Ramos (cell line): ENCODE data around the gene MEGF9.

Experiments
- in situ Hi-C: fragments of 300-500 bp; cut with MboI; formaldehyde crosslinking; loops from one replicate; pipeline ENCODE4 v1.14.3; 2022; ENCODE audit warnings: low sequenced_read_pairs; ENCODE audit not compliant: unreplicated experiment

The MEGF9 gene

DNA sequence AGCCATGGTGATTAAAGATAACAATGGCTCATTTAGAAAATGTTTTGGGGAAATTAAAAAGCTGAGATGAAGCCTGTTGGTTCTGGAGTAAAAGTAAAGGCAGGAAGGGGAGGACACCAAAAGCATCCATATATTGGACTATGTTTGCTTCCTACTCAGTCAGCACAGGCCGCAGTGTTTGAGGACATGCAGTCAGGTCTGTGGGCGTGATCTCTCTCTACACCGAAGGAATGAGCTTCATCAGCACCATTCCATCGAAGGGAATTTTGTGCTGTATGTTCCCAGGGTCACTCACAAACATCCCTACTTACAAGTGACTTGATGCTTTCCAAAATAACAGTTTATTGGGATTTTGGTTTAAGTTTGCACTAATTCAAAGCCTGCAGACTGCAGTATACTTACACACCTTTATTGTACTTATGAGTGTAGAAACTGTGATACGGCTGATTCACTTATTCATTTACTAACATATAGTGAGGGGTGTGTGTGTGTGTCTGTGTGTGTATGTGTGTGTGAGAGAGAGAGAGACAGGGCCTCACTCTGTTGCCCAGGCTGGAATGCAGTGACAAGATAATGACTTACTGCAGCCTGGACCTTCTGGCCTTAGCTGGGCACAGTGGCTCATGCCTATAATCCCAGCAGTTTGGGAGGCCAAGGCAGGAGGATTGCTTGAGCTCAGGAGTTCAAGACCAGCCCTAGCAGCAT, 120.9 kb downstream of the MEGF9 start:
- in situ Hi-C loops, result no loop called here

DNA sequence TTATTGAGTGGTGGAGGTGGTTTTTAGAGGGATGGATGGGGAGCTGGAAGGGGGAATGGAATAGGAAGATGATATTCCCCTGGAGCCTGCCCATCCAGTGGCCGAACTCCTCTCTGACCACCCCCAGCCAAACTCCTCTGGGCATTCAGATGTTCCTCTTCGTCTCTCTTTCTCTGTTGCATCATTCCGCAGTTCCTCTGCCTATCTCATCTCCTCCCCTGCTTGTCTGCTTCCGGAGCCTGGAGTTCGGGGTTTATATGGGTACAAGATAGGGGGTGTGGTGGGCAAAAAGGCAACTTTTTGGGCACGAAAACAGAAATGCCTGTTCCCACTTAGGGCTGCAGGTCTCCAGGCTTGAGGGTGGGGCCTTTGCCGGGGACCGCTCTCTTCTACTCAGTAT, 122.1 kb downstream of the MEGF9 start:
- in situ Hi-C loops, result no loop called here

DNA sequence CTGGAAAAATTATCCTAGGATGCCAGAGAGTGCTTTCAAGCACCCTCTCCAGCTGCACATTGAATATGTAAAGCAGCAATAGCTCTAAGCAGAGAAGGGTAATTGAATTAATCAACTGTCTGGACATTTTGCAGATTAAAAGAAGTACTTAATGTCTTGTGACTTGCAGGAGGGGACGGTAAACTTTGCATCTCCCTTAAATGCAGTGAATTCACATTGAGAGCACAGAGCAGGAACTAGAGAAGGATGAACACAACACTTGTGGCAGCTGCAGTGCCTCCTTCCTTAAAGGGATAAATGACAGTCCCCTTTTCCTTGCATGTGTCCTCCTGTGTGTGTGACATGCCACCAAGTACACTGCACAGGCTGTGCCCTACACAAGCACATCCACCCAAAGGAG, 126.9 kb downstream of the MEGF9 start:
- in situ Hi-C loops, result no loop called here

DNA sequence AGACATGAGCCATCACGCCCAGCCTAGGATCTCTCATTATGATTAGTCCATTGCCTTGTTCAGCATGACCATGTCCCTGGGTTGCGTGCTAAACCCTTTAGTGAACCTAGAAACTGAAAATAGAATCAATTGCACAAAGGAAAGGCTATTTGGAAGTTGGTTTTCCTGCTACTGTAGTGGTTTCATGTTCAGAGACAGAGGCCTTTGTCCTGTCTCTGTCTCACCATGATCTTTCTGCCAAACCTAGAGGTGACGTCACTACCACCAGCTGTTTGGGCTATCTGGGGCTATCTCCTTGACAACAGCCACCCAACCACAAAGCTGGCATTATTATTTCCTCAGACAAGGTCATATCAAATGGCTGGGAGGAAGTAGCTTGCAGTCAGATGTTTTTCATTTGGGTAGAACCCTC, 130.3 kb downstream of the MEGF9 start:
- in situ Hi-C loops, result no loop called here

- in situ Hi-C loops, result no loop called here
These were observed 134.0 kb downstream of the MEGF9 start, which contains the start of gene CDK5RAP2 for GRCh38 chr9:120580051-120580896. Gene CDK5RAP2, minus strand, starts transcription at chr9:120580167. Its CDS starts 189 bp downstream, at chr9:120579978.

DNA sequence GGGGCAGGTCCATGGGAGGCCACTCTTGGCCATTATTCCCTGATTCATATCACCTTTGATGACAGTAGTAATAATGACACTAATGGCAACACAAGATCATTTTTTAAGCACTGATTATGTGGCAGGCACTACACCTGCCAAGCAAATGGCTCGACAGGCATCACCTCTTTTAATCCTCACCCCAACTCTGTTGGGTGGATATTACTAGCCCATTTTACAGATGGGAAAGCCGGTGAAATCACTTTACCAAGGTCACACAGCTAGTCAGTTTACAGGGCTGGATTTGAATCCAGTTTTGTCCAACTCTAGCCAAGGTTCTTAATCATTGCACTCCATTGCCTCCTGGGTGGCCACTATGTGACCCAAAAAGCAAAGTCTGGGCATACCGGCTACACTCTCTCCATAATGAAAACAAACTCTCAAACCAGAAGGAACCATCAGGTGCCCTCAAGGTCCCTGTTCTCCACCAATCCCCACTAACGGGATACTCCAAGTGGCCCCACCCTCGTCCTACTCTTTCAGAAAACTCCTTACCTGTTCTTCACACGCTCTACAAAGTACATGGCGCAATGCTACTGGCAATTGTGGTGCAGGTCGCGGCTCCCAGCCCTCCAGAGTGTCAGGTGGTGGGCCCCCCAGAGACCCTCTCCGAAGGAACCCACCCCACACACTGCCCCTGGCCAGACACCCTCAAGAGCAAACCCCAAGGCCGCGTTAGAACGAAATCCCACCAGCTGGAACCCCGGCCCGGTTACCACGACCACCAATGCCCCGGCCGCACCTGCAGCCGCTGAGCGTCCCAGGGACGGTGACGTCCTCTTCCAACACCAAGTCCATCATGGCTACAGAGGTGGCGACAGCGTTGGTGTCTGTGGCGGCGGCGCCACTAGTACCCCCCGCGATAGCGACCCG, 134.9 kb downstream of the MEGF9 start:
- in situ Hi-C loops, result no loop called here

DNA sequence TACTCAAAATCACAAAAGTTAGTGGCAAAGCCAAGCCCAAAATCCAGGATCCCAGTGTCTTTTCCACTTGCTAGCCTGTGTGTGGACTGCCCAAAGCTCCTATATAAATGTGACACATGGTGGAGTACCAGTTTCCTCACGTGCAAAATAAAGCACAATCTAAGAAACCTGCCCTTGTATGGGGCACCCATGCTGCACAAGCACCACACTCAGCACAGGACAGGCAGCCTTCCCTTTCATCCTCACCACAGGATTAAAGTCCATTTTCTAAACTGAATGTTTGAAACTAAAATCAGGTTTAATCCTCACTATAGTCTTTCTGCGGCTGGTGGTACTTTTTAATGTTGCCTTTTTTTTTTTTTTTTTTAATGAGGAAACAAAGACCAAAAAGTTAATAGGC, 139.8 kb downstream of the MEGF9 start:
- in situ Hi-C loops, result no loop called here

DNA sequence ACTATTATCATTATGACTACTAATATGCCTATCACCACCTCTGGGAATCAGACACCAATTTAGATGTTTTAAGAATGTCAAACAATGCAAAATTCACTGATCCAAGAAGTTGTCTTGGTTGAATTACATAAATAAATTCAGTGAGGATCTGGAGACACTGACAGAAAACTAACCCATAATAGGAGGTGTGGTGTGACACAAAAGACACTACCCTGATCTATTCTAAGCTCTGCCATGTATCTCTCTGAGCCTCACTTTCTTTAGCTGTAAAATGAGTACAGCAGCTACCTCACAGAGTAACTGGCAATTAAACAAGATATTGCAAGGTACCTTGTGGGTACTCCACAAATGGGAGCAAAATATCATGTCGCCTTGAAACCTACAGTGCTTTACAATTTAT, 141.8 kb downstream of the MEGF9 start:
- in situ Hi-C loops, result no loop called here

DNA sequence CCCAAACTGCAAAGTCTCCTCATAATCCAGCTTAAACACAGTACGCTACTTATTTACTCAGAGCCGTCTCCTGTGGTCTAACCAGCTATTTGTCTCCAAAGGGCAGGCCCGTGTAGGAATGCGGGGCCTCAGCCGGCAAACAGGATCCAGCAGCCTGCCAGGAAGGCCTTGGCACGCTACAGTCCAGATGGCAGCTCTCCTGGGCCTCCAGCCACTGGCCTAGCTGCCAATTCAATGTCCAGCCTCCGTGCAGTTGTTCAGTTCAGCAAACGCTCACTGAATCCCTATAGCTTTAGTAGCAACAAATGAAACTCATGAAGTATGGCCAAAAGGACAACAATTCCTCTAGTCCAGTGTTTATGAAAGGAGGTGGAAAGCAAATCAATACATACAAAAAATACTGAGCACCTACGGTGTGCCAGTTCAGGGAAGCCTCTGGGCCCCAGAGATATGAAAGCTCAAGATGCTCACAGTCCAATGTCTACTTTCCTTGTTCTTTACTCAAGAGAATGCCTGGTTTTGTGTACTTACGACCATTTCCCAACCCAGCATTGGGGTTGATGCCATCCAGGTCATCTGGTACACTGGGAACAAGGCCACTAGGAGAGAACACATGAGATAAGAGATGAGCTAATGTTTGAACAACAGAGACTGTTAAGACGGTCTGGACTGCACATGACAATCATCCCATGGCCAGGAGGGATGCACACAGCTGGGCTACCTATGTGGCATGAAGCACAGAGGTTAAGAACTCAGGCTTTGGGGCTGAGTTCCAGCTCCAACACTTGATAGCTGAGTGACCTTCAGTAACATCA, 142.6 kb downstream of the MEGF9 start:
- in situ Hi-C loops, result no loop called here

DNA sequence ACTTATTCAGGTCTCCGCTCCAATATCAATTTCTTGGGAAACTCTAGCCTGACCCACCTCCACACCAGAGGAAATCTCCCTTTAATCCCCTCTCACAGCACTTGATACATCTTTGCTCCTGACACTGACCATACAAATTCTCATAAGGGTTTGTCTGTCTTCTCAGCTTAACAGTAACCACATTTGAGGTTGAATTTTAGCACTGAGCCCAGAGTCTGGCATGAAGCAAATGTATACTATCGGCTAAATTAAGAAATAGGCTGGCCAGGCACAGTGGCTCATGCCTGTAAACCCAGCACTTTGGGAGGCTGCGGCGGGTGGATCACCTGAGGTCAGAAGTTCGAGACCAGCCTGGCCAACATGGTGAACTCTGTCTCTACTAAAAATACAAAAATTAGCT, 144.0 kb downstream of the MEGF9 start:
- in situ Hi-C loops, result no loop called here

- in situ Hi-C loops, result no loop called here
These were observed 144.7 kb downstream of the MEGF9 start for GRCh38 chr9:120569556-120569955.

DNA sequence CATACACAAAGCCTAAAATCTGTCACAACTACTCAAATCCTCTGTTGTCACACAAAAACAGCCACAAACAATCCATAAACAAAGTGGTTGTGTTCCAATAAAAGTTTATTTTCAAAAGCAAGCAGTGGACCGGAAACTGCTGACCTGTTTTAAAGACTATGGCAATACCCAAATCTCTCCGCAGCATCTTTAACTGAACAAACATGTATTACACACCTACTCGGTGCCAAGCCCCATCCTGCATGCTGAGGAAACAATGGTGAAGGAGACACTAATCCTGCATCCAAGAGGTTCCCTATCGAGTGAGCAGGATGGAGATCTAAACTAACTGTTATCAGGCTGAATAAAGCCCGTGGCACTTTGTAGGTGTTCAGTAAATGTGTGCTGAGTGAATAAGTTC, 145.5 kb downstream of the MEGF9 start:
- in situ Hi-C loops, result no loop called here

- in situ Hi-C loops, result no loop called here
These were observed 146.4 kb downstream of the MEGF9 start for GRCh38 chr9:120567874-120568273.

DNA sequence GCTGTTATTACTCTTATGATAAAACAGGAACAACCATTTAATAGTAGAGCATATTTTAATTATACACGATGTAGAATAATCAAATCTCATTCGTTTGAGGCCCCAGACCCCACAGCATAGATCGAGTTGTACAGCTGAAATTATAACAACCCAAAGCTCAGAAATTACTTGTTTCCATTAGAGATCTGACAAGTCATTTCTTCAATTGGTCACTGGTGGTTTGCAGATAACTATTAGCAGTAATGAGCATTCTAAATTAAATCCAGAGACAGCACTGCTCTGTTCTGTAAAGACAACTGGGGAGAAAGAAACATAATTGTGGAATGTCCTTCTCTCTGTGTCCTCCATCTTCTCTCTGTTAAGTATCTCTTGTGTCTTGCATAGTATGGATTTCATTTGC, 147.2 kb downstream of the MEGF9 start:
- in situ Hi-C loops, result no loop called here

- in situ Hi-C loops, result no loop called here
These were observed 149.7 kb downstream of the MEGF9 start for GRCh38 chr9:120564589-120564988.

GRCh38 chr9:120562861-120563443, 151.3 kb downstream of the MEGF9 start:
- in situ Hi-C loops, result no loop called here

- in situ Hi-C loops, result no loop called here
These were observed 152.6 kb downstream of the MEGF9 start for GRCh38 chr9:120561709-120562108.

DNA sequence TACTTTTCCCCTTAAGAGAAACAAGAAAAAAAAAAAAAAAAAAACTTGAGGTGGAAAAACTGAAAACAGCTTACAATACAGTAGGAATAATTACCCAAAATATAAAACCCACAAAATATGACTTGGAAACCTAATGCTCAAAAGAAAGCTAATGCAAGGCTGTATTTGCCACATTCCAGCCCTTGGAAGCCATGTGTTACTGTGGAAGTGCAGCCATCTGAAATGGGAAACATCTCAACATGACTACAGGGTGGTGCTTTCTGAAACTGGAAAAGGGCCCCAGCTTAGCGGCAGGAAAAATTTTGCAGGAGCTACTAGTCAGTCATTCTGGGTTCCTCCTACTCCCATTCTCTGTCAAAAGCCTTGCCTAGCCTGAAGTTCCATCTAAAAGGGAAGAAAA, 154.7 kb downstream of the MEGF9 start:
- in situ Hi-C loops, result no loop called here

DNA sequence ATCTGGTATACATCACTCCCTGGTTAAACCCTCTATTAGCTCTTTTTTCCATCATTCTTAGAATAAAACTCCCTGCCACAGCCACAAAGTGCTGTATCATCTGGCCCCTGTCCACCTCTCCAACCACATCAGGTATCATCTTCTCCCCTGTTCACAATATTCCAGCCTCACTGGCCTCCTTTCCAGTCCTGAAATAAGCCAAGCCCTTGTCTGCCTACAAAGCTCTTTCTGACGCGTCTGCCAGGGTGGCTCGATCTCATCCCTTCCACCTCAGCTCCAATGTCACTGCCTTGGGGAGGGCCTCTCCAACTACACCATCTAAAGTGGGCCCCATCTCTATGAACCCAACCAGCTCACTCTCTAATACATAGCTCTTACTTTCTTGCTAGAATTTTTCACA, 155.8 kb downstream of the MEGF9 start:
- in situ Hi-C loops, result no loop called here
